MCF 10A (cell line): Measurements from ENCODE around the gene TMCO4. TPM values are rescaled to one million over a fixed set of nuclear protein-coding genes. Genes with fewer than 3 reads are reported as not detected.

Source experiments
- BruUV-seq: library from RNA; stranded (reverse); fragments of 400-500 nt; replicated peaks from 2 replicates; lab custom pipeline; 2021; lab: Mats Ljungman, UMichigan
- CTCF ChIA-PET: fragments of 300-600 bp; sonication (Branson Sonifier 250); formaldehyde crosslinking; extraction: SDS; loops from one replicate; lab custom pipeline; 2021; ENCODE audit warnings: antibody characterized with exemption, inconsistent platforms; lab: Yijun Ruan, JAX
- POLR2A ChIA-PET: fragments of 300-600, 350-650 bp; sonication (Branson Sonifier 250); formaldehyde crosslinking; extraction: SDS; loops from one replicate; lab custom pipeline; 2020; ENCODE audit warnings: antibody characterized with exemption, inconsistent platforms; lab: Yijun Ruan, JAX
- DNase-seq: peaks from one replicate; pipeline ENCODE4 v3.0.0-alpha.2; 2018; ENCODE audit not compliant: unreplicated experiment
- H3K27ac Mint-ChIP-seq: one replicate; pipeline ENCODE4 v1.8.0; 2022; ENCODE audit warnings: mild to moderate bottlenecking, low read depth, mixed read lengths; ENCODE audit not compliant: unreplicated experiment
- H3K27me3 Mint-ChIP-seq: one replicate; pipeline ENCODE4 v1.8.0; 2022; ENCODE audit warnings: mixed read lengths; ENCODE audit not compliant: insufficient read depth, unreplicated experiment
- H3K36me3 Mint-ChIP-seq: one replicate; pipeline ENCODE4 v1.8.0; 2022; ENCODE audit warnings: mild to moderate bottlenecking, moderate library complexity, mixed read lengths; ENCODE audit not compliant: insufficient read depth, unreplicated experiment
- H3K4me1 Mint-ChIP-seq: one replicate; pipeline ENCODE4 v1.8.0; 2022; ENCODE audit warnings: mixed read lengths; ENCODE audit not compliant: insufficient read depth, unreplicated experiment
- H3K4me3 Mint-ChIP-seq: one replicate; pipeline ENCODE4 v1.8.0; 2022; ENCODE audit warnings: mild to moderate bottlenecking, moderate library complexity, mixed read lengths; ENCODE audit not compliant: unreplicated experiment
- H3K9me3 Mint-ChIP-seq: one replicate; pipeline ENCODE4 v1.8.0; 2022; ENCODE audit warnings: mixed read lengths; ENCODE audit not compliant: unreplicated experiment
- intact Hi-C: fragments of 100-400 bp; cut with micrococcal nuclease; formaldehyde crosslinking; loops from 2 replicates; pipeline ENCODE4 v1.14.1; 2022
- total RNA-seq: library from RNA; stranded (reverse); gene quantifications from 2 replicates; pipeline ENCODE4 v1.2.3, GENCODE V29; 2022
- TF ChIP-seq, protein P1 (sequence below): fragments of 200-600 bp; IDR thresholded peaks from one replicate; pipeline ENCODE4 v1.8.0; 2022; ENCODE audit warnings: antibody characterized with exemption, mild to moderate bottlenecking; ENCODE audit not compliant: unreplicated experiment

Gene TMCO4
- total RNA-seq, 1 experiment from 2014 or later = 20.5 TPM

DNA sequence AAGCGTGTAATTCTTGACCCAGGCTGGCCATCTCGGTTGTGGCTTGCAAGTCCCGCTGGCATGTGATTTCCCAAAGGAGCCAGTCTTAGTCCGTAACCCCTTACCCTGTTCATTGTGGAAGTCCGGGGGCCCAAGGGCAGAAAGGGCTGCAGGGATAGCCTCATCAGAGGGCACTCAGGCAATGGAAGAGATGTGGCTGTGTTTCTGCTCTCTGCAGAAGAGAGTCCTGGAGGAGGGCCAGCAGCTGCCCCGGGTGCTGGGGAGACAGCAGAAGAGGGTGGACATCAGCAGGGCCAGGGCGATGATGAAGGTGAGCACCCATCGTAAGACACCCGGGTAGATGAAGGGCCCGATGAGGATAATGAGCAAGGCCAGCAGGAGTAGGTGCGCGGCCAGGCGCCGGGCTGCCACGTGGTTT is 14.5 kb upstream of the TMCO4 start:
- ChIA-PET POLR2A (no interaction called here), CTCF (no interaction called here)
- H3K27ac Mint-ChIP-seq = no peak overlapping the region
- no peaks in the 10 kb centered on the region for H3K9me3 Mint-ChIP-seq
- peaks cover 11% of the 10 kb centered on the region for H3K27me3 Mint-ChIP-seq
- intact Hi-C loops = loop anchor here (5.0 kb wide), 1 partner anchor 152 kb away; the partner anchor contains the start of gene HTR6
- peaks cover 5% of the 10 kb centered on the region for H3K4me1 Mint-ChIP-seq
- no peak for DNase-seq
- H3K4me3 Mint-ChIP-seq = no peak overlapping the region
- no TSS peak for BruUV-seq
- TF ChIP-seq, protein P1, sequence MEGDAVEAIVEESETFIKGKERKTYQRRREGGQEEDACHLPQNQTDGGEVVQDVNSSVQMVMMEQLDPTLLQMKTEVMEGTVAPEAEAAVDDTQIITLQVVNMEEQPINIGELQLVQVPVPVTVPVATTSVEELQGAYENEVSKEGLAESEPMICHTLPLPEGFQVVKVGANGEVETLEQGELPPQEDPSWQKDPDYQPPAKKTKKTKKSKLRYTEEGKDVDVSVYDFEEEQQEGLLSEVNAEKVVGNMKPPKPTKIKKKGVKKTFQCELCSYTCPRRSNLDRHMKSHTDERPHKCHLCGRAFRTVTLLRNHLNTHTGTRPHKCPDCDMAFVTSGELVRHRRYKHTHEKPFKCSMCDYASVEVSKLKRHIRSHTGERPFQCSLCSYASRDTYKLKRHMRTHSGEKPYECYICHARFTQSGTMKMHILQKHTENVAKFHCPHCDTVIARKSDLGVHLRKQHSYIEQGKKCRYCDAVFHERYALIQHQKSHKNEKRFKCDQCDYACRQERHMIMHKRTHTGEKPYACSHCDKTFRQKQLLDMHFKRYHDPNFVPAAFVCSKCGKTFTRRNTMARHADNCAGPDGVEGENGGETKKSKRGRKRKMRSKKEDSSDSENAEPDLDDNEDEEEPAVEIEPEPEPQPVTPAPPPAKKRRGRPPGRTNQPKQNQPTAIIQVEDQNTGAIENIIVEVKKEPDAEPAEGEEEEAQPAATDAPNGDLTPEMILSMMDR = no peak
- no peaks in the 10 kb centered on the region for H3K36me3 Mint-ChIP-seq

DNA sequence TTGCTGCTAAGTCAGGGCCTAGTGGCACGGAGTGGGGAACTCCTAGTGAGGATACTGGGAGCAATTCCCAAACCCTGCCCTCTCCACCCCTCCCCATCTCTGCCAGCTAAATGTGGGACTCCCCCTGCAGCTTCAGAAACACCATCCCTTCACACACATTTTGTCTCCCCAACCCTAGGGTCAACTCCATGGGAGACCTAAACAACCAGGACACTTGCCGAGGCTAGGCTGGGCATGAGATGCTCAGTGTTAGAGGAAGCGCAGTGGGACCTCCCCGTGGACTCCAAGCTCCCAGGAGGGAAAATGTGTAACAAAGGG is 13.9 kb upstream of the TMCO4 start:
- H3K36me3 Mint-ChIP-seq = no peaks in the 10 kb centered on the region
- no peak for DNase-seq
- ChIA-PET CTCF (no interaction called here), POLR2A (no interaction called here)
- TF ChIP-seq, protein P1 = no peak
- H3K27ac Mint-ChIP-seq = no peak overlapping the region
- no TSS peak for BruUV-seq
- peaks cover 5% of the 10 kb centered on the region for H3K4me1 Mint-ChIP-seq
- no peaks in the 10 kb centered on the region for H3K9me3 Mint-ChIP-seq
- intact Hi-C loops = loop anchor here (5.0 kb wide), 1 partner anchor 151 kb away; the partner anchor contains the start of gene HTR6
- no peak overlapping the region for H3K4me3 Mint-ChIP-seq
- H3K27me3 Mint-ChIP-seq = peaks cover 11% of the 10 kb centered on the region

DNA sequence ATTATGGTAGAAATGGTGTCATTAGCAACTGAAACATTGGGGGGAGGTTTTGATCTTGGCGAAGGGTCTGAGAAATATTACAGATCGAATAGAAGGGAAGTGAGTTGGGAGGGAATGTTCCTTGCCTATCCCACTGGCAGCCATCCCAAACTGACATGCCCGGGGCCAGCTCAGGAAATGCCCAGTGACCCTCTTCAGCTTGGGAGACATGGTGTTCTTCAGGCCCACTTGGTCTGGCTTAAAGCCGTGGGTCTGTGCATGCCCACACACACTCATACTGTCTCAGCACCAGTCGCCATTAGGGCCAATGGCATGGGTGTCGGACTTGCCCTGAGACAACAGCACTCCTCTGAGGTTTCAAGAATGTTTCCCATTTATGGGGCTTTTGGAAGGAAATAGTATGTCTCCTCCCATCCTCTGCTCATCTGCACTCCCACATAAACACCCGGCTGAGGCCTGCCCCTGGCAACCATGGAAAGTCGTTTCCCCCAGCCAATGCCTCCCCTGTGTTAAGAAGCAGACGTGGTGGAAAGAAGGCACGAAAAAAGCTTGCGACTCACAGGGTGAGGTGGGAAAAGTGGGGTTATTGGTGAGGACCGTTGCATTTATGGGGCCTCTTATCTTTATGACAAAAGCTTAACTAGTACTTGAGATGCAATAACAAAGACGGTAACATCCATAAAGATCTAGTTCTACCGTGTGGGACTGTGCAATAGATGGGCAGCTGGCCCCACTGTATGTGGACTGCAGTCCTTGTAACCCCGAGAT is 13.3 kb upstream of the TMCO4 start:
- TF ChIP-seq, protein P1 = no peak
- BruUV-seq = no TSS peak
- ChIA-PET CTCF (interaction anchor here (0.6 to 0.7 kb wide), 3 partner anchors 81 to 108 kb away, joined by 3 to 4 read pairs (median 3); no protein-coding TSS in a partner anchor), POLR2A (no interaction called here)
- Mint-ChIP-seq H3K27me3 (peaks cover 11% of the 10 kb centered on the region), H3K4me1 (peaks cover 5% of the 10 kb centered on the region), H3K4me3 (no peak overlapping the region), H3K36me3 (no peaks in the 10 kb centered on the region), H3K9me3 (no peaks in the 10 kb centered on the region), H3K27ac (no peak overlapping the region)
- intact Hi-C loops = loop anchor here (5.0 kb wide), 1 partner anchor 151 kb away; the partner anchor contains the start of gene HTR6
- DNase-seq = no peak

DNA sequence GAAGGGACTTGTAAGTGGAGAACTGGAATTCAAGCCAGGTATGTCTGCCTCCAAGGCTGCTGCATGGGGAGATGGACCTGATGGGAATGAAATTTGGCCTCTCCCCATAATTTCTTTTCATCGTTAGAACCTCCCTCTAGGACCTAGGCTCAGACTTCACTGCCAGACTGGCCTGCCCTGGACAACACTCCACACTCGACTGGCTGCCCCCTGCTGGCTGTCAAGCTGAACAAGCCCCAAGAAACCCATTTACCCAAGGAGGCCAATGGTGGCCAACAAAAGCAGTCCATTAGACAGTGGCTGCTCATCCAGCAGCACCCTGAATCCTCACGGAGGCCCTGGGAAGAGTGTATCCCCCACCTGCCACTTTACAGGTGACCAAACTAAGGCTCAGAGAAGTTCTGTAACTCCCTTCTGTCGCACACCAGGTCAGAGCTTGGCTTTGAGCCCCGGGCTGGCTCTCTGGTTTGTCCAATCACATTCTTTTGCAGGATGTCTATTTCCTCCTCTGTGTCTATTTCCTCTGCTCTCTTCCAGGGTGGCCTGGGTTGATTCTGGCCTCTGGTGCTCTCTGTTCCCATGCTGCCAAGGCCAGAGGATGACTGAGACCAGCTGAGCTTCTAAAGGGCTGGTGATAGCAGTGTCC is 11.6 kb upstream of the TMCO4 start:
- no TSS peak for BruUV-seq
- Mint-ChIP-seq H3K27me3 (peaks cover 11% of the 10 kb centered on the region), H3K27ac (no peak overlapping the region), H3K9me3 (no peaks in the 10 kb centered on the region), H3K4me1 (peaks cover 5% of the 10 kb centered on the region), H3K4me3 (no peak overlapping the region), H3K36me3 (no peaks in the 10 kb centered on the region)
- intact Hi-C loops = loop anchor here (1.0 to 5.0 kb wide), 3 partner anchors 49 to 149 kb away; partner anchors contain the start of gene HTR6
- TF ChIP-seq, protein P1 = peak; percentile 52
- peak; percentile 61 for DNase-seq
- ChIA-PET CTCF (interaction anchor here (0.5 kb wide), 1 partner anchor 259 kb away, joined by 5 read pairs; no protein-coding TSS in a partner anchor), POLR2A (no interaction called here)
